Osteocyte (in vitro differentiated cells): ENCODE data around the gene RBSN. TPM values are rescaled to one million over a fixed set of nuclear protein-coding genes. Genes with fewer than 3 reads are reported as not detected.

Experiments used
- DNase-seq: peaks from one replicate; pipeline ENCODE4 v3.0.0; 2021; ENCODE audit warnings: mixed read lengths; ENCODE audit not compliant: unreplicated experiment; ENCODE audit errors: extremely low spot score
- H3K27ac Mint-ChIP-seq: one replicate; pipeline ENCODE4 v1.8.0; 2021; ENCODE audit warnings: mild to moderate bottlenecking, mixed read lengths; ENCODE audit not compliant: unreplicated experiment
- H3K27me3 Mint-ChIP-seq: one replicate; pipeline ENCODE4 v1.8.0; 2021; ENCODE audit warnings: mixed read lengths; ENCODE audit not compliant: unreplicated experiment
- H3K36me3 Mint-ChIP-seq: one replicate; pipeline ENCODE4 v1.8.0; 2021; ENCODE audit warnings: mixed read lengths; ENCODE audit not compliant: unreplicated experiment
- H3K4me1 Mint-ChIP-seq: one replicate; pipeline ENCODE4 v1.8.0; 2021; ENCODE audit warnings: mixed read lengths; ENCODE audit not compliant: unreplicated experiment
- H3K4me3 Mint-ChIP-seq: one replicate; pipeline ENCODE4 v1.8.0; 2021; ENCODE audit warnings: mild to moderate bottlenecking, moderate library complexity, mixed read lengths; ENCODE audit not compliant: unreplicated experiment
- H3K9me3 Mint-ChIP-seq: one replicate; pipeline ENCODE4 v1.8.0; 2021; ENCODE audit warnings: mixed read lengths; ENCODE audit not compliant: unreplicated experiment
- total RNA-seq: library from RNA; stranded (reverse); gene quantifications from 2 replicates; pipeline ENCODE4 v1.2.1, GENCODE V29; 2021
- TF ChIP-seq, protein P1 (sequence below): fragments of 200-600 bp; sonication (generic); IDR thresholded peaks from 2 replicates; pipeline ENCODE4 v1.5.0; 2021; ENCODE audit warnings: antibody characterized with exemption, mild to moderate bottlenecking, moderate library complexity

The RBSN gene
- total RNA-seq, 1 donor from 2014 or later: 28.6 TPM

- Mint-ChIP-seq H3K27me3 (no peaks in the 10 kb centered on the region), H3K4me1 (no peaks in the 10 kb centered on the region), H3K27ac (no peak overlapping the region), H3K9me3 (no peaks in the 10 kb centered on the region), H3K4me3 (no peak overlapping the region), H3K36me3 (peaks cover 30% of the 10 kb centered on the region)
- TF ChIP-seq, protein P1, sequence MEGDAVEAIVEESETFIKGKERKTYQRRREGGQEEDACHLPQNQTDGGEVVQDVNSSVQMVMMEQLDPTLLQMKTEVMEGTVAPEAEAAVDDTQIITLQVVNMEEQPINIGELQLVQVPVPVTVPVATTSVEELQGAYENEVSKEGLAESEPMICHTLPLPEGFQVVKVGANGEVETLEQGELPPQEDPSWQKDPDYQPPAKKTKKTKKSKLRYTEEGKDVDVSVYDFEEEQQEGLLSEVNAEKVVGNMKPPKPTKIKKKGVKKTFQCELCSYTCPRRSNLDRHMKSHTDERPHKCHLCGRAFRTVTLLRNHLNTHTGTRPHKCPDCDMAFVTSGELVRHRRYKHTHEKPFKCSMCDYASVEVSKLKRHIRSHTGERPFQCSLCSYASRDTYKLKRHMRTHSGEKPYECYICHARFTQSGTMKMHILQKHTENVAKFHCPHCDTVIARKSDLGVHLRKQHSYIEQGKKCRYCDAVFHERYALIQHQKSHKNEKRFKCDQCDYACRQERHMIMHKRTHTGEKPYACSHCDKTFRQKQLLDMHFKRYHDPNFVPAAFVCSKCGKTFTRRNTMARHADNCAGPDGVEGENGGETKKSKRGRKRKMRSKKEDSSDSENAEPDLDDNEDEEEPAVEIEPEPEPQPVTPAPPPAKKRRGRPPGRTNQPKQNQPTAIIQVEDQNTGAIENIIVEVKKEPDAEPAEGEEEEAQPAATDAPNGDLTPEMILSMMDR: no peak
- no peak for DNase-seq
Observed at GRCh38 chr3:15089201-15089600, 9.7 kb downstream of the RBSN start.

- Mint-ChIP-seq H3K4me3 (no peak overlapping the region), H3K36me3 (peaks cover 46% of the 10 kb centered on the region), H3K27me3 (no peaks in the 10 kb centered on the region), H3K9me3 (no peaks in the 10 kb centered on the region), H3K4me1 (no peaks in the 10 kb centered on the region), H3K27ac (no peak overlapping the region)
- TF ChIP-seq, protein P1: no peak
- no peak for DNase-seq
Observed at GRCh38 chr3:15086699-15087098, 12.2 kb downstream of the RBSN start.

DNA sequence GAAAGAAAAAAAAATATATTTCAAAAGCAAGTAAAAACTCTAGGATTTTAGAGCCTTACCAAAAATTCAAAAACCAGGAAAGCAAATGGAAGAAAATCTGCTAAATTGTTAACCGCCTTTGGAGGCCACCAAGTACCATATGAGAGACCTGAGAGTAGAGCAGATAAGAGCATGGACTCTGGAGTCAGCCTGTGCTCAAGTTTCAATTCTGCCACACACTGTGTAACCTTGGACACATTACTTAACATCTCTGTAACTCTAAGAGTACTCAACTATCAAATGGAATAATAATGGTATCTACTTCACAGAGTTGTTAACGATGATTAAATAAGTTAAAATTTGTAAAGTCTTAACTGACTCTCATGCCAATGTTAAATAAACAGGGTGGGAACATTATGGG is 12.7 kb downstream of the RBSN start:
- Mint-ChIP-seq H3K36me3 (peaks cover 49% of the 10 kb centered on the region), H3K27me3 (no peaks in the 10 kb centered on the region), H3K9me3 (no peaks in the 10 kb centered on the region), H3K4me3 (no peak overlapping the region), H3K27ac (no peak overlapping the region), H3K4me1 (no peaks in the 10 kb centered on the region)
- no peak for DNase-seq
- TF ChIP-seq, protein P1: no peak

GRCh38 chr3:15083252-15083651 is 15.7 kb downstream of the RBSN start:
- DNase-seq: no peak
- Mint-ChIP-seq H3K4me3 (no peak overlapping the region), H3K27me3 (no peaks in the 10 kb centered on the region), H3K36me3 (peaks cover 53% of the 10 kb centered on the region), H3K9me3 (no peaks in the 10 kb centered on the region), H3K4me1 (no peaks in the 10 kb centered on the region), H3K27ac (no peak overlapping the region)
- TF ChIP-seq, protein P1: no peak

DNA sequence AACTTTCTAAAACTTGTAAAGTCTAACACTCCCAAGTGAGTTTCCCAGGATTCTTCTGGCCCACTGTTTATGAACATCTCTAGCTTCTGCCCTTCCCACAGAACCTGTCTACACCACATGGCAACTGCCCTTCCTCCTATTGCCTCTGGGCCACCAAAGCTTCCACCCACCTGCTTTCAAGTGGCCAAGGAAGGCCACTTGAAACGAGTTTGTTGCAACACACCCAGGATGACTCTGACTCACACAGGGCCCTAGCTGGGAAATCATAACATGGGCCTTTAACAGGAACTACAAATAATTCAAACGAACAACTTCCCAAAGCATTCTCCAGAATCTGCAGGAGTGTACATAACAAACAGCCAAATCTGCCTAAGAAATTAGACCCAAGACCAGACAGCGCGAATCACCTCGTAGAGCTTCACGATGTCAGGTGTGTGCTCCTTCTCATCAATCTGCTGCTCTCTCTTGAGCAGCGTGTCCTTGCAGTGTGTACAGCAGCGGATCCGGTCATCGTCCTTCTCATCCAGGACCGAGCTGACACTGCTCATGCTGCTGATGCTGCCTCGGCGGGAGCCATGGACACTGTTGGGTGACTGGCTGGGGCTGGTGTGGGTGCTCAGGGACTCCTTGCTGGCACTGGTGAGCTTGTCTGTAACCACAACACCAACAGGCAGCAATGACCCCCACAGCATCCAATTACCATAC is 16.8 kb downstream of the RBSN start:
- H3K4me1 Mint-ChIP-seq: no peaks in the 10 kb centered on the region
- H3K27ac Mint-ChIP-seq: no peak overlapping the region
- H3K9me3 Mint-ChIP-seq: no peaks in the 10 kb centered on the region
- TF ChIP-seq, protein P1: no peak
- DNase-seq: no peak
- H3K4me3 Mint-ChIP-seq: no peak overlapping the region
- H3K27me3 Mint-ChIP-seq: no peaks in the 10 kb centered on the region
- H3K36me3 Mint-ChIP-seq: peaks cover 59% of the 10 kb centered on the region
